Tibial nerve (tissue), 4 donors: ENCODE results near the gene CHKA.

Source experiments
- CTCF ChIP-seq, 5 experiments: fragments of 200-600 bp in 3 of 5; fragments of 450-650 bp in 2 of 5; sonication (generic) in 3 of 5; IDR thresholded peaks; one replicate each; pipeline ENCODE4 v1.5.1; 2016 to 2019; ENCODE audit warnings: antibody characterized with exemption in 5 of 5, mild to moderate bottlenecking in 3 of 5, moderate library complexity in 2 of 5
- EP300 ChIP-seq, 2 donors: sonication (generic); formaldehyde crosslinking; IDR thresholded peaks; one replicate each; pipeline ENCODE4 v1.6.1; 2017; ENCODE audit warnings: antibody characterized with exemption in 2 of 2, mild to moderate bottlenecking in 1 of 2

DNA sequence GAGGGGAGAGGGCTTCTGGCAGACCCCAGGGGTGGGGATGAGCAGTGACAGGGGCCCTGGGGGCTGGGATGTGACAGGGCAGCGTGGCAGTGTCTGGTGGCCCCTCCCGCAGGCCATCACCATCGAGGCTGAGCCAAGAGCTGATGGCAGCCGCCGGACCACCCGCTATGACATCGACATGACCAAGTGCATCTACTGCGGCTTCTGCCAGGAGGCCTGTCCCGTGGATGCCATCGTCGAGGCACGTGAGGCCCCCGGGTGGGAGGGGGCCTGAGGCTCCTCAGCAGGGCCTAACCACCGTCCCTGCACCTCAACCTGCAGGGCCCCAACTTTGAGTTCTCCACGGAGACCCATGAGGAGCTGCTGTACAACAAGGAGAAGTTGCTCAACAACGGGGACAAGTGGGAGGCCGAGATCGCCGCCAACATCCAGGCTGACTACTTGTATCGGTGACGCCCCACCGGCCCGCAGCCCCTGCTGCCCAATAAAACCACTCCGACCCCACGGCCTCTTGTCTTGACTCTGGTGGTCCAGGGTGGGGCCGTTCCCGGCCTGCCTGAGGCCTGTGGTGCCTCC, 85.0 kb downstream of the CHKA start:
- TF ChIP-seq CTCF (IDR thresholded peaks at IDR 0.05) = no peak
- no peak for TF ChIP-seq EP300 (IDR thresholded peaks at IDR 0.05)
